Stimulated activated CD4-positive, alpha-beta T cell treated with anti-CD3 and anti-CD28 coated beads, Interleukin-1b, Interleukin-23, amount 100 ng/mL, for 4 hours (primary cell): ENCODE data around the gene TLR1.
"Not testable (repeated sequence)": the region's sequence is repeated elsewhere in the genome, so short reads cannot be mapped to it uniquely, and the experiment has no call there.

Source experiments
- DNase-seq, 2 donors: peaks; one replicate each; pipeline ENCODE4 v3.0.0-alpha.2; 2020; ENCODE audit warnings: low read depth in 2 of 2

The TLR1 gene

DNA sequence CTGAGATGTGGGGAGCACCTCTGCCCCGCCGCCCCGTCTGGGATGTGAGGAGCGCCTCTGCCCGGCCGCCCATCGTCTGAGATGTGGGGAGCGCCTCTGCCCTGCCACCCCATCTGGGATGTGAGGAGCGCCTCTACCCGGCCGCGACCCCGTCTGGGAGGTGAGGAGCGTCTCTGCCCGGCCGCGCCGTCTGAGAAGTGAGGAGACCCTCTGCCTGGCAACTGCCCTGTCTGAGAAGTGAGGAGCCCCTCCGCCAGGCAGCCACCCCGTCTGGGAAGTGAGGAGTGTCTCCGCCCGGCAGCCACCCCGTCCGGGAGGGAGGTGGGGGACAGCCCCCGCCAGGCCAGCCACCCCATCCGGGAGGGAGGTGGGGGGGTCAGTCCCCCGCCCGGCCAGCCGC lies 2.9 kb upstream of the TLR1 start:
- not testable (repeated sequence) for DNase-seq

DNA sequence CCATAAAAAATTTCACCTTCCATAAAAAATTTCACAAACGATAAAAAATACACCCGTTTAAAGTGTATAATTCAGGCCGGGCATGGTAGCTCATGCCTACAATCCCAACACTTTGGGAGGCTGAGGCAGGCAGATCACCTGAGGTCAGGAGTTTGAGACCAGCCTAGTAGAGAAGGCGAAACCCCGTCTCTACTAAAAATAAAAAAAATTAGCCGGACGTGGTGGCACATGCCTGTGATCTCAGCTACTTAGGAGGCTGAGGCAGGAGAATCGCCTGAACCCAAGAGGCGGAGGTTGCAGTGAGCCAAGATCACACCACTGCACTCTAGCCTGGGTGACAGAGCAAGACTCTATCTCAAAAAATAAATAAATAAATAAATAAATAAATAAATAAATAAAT lies 1.7 kb upstream of the TLR1 start:
- DNase-seq, result not testable (repeated sequence)

DNA sequence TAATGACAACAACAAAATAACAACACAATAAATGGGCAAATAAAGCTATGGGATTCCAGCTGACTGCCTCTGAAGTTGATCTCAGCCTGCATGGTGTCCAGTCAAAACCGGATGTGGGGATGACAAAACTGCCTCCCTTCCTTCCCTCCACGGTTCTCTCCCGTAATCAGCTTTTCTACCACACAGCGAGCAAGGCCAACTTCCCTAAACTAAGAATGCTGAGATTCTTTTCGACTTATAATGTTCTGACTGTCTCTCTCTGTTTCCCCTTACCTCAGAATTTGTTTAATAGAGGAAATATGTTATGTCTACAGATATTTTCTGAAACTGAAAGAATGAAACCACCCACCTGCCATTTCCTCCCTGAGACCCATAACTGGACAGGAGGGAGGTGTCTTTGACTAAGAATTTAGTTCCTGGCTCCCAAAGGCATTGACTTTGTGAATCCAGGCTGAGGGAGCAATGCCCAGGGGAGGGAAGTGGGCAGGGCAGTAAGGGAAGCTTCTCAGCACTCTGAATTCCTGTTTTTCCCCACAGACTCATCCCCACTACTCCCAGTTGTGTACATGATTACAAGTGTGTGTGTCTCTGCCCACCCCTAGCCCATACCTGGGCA lies 1.0 kb upstream of the TLR1 start:
- DNase-seq, result no peak

DNA sequence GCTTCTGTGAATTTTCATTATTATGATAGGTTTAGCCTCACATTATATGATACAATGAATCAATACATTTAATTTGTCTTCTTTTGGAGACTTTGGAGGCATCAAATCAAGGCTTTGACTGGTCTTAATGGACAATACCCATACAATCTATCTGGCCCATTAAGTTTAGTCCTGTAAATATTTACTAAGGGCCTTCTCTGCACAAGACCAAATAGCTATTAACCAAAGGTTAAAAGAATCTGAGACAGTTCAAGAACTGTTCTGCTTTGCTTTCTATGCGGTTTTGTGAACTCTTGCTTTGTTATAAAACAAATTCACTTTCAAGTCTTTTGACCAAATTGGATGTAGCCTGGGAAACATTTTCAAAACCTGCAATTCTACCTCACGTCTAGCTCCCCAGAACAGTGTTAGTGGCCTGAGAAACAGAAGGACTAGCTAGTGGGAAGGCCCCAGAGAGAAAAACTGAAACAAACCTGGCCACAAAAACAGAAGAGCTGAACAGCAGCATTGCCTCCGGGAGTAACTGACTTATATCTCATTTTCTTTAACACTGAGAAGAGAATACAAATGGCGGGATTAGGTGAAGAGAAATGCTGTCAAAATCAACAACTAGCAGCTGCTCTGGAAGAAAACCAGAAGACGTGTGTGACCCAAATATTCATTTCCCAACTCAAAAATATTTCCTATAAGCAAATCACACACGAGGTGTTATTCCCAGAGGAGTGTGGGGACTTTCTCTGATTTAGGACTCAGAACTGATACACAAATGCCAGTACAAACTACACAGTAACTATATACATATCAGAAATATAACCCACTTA lies 548 bp downstream of the TLR1 start:
- DNase-seq, result no peak

DNA sequence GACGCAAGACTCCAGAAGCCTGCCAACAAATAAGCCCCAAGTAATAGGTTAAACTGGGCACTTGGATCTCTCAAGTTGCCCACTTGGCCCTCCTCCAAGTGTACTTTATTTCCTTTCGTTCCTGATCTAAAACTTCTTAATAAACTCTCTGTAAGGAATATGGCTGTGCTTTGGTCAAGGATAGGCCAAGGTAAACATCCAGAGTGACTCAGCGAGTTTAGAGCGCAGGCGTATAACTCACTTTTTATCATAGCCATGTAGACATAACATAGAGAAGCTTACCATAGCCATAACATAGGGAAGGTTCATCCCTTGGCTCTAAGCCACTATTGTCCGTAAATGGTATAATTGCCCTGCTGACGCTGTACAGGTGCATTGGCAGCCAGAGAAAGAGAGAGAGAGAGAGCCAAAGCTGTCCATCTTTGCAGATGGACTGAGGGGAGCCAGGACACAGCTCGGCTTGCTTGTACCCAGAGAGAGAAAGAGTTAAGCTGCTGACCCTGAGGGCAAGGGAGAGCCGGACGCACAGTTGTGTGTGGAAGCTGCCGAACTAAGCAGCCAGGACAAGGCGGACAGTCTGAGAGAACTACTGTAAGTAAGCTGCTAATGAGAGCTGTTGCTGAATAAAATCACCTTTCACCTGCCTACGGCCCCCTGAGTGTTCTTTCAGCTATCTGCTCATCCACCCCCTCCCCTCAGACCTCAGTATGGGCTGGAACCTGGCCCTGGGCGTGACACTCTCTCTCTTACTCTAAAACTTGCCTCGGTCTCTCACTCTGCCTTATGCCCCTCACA lies 1.8 kb downstream of the TLR1 start:
- DNase-seq, result no peak

DNA sequence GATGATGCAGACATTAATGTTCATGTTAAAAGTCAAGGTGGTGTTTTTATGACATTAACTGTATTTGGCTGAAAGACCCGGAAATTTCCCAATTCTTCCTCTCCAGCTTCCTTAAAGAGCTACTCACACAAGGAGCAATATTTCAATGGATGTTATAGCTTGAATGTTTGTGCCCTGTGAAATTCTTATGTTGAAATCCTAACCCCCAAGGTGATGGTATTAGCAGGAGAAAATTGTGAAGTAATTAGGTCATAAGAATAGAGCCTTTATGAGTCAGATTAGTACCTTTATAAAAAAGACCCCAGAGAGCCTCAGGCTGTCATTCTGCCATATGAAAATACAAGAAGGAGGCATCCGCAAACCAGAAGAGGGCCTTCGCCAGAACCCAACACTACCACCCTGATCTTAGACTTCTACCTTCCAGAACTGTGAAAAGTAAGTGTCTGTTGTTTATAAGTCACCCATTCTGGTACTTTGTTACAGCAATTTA lies 3.6 kb downstream of the TLR1 start:
- DNase-seq, result no peak

DNA sequence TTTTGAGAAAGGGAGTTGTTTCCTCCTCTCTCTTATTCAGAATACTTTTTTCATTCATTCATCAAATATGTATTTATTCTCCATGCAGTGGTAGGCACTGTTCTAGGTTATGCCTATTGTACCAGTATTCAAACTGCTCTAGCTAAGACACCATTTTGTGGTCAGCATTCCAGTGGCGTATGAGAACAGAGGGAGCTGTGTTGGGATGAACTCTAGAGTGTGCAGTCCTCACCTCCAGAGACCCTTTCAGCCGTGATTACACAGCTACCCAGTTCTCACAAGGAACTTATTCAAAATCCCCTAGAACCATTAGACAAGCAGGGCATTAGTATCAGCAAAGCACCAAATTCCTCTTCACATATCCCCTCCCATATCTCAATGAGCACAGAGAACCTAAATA lies 4.2 kb downstream of the TLR1 start:
- DNase-seq, result no peak

DNA sequence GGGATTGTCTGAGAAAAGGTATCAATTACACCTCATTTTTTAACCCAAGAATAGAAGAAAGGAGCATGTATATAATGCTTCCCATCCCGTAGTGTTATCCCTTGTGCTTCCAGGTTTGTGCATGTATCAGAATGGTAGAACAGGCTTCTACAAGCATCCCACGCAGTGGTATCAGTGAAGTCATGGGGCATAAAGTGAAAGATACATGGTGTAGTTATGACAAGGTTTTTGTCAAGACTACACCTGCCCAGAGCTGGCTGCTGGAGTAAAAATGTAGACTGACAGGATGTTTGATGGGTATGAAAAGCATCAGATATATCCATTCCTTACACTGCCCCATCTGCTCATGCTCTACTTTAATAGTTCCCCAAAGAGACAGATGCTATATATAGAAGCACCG lies 9.5 kb downstream of the TLR1 start:
- no peak for DNase-seq

DNA sequence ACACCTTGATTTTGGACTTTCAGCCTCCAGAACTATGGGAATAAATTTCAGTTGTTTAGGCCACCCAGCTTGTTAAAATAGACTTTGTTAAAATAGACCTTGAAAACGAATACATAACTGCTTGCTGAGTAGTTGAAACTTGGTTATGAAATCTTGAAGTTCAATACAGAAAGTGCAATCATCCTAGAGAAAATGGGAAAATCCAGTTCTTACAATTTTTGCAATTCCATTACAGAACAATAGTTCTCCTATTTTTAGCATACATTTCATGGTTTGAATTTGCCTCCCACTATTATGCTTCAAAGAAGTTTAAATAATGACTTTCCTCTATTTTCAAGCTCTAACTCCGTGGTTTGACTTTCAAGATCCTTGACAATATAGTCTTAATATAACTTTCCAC lies 10.5 kb downstream of the TLR1 start:
- DNase-seq, result no peak

DNA sequence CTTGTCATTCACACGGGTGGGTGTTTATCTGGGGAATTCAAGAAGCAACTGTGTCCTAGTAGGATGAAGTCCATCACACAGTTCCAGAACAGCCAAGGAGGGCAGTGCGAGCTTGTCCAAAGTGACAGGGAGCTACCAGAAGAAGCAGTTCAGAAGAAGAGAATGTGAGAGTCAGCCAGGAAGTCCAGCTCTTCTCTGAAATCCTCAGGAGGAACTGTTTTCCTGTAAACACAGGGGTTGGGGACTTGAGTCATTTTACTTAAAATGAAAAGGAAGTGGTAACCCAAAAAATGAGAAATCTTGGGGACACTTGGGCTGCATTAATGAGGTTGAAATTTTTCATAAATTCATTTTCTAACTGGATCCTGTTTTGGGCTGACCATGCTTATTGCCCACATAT lies 13.6 kb downstream of the TLR1 start:
- DNase-seq, result no peak

DNA sequence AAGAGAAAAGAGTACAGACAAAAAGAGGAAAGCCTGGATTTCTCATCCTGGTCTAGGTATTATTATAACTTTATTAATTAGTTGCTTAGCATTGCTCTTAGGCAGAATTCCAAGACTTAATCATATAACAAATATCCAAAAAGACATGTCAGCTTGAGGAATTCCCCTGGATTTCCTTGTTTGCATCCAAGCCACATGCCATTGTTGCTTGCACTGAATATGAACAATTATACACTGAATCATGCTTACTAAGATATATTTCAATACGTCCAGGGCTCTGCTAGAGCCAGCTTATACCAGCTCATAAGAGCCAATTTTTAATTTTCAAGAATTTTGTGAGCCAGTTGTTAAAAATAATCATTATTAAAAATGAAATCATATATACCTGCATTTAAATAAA lies 16.3 kb downstream of the TLR1 start:
- DNase-seq, result no peak

DNA sequence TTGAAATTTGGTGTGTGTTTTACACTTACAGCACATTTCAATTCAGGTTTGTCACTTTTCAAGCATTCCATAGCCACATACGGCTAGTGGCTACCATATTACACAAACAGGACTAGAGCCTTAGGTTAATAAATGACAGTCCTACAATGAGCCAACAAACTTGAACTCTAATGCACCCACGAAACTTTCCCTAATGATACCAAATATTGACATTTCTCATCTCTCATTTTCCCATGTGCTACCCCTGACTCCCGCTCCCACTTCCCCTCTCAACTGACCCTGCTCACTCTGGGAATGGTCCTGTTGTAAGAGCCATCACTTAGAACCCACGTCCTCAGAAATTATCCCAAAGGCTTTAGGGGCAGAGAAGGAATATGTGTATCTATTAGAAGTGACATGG lies 16.9 kb downstream of the TLR1 start:
- no peak for DNase-seq

DNA sequence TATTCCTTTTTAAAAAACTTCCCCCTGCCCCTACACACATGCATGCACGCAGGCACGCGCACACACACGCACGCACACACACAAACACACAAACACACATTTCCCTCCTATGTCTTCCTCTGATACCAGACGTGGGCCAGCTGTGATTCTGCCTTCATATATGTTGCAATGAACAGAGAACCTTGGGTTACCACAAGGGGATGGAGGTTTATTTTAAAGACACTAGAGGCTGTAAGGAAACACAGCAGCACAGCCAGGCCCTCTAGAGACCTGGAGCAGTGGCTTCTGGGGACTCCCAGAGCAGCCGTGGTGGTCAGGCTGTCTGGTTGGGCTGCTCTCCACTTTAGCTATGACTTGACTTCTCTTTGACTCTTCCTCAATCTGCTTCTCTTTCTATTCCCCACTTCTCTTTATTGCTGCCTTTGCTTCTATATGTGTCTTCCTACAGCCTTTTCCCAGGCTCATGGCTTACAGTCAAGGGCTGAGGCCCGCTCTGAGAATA lies 18.6 kb downstream of the TLR1 start:
- DNase-seq, result no peak

DNA sequence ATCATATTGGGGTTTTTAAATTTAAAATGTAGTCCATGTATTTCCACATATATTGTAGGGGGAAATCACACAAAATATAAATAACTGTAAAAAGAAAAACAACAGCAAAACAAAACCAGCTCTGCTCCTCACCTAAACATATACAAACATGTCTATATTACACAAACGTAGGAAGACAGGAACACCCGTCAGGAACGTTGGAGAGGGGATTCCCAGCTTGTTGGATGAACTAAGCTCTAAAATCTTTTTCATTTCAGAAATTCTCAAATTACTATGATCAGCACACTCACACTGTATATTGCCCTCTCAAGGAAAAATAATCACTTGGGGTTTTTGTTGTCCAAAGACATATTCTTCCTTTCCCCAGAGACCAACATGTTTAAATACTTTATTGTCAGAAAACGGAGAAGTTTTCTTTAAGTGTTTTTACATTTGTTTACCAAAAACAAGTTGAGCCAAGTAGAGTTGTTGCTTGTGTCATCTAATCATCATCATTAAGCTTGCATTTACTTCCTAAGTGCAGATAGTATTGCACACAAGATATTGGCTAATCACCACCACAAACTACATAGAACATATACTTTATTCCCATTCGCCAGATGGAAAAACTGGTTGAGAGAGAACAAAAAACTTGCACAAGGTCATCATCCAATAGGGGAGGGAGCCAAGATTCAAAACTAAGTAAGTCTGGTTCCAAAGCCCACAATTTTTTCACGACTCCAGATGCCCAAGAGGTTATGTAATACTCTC lies 19.4 kb downstream of the TLR1 start:
- DNase-seq, result no peak

DNA sequence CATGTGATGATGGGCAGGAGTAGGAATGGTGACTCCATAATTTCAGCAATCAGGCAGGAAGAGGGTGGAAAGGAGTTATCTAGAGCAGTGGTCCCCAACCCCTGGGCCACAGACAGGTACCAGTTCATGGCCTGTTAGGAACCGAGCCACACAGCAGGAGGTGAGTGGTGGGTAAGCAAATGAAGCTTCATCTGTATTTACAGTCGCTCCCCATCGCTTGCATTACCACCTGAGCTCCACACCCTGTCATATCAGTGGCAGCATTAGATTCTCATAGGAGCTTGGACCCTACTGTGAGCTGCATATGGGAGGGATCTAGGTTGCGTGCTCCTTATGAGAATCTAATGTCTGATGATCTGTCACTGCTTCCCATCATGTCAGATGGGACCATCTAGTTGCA lies 20.4 kb downstream of the TLR1 start:
- no peak for DNase-seq

DNA sequence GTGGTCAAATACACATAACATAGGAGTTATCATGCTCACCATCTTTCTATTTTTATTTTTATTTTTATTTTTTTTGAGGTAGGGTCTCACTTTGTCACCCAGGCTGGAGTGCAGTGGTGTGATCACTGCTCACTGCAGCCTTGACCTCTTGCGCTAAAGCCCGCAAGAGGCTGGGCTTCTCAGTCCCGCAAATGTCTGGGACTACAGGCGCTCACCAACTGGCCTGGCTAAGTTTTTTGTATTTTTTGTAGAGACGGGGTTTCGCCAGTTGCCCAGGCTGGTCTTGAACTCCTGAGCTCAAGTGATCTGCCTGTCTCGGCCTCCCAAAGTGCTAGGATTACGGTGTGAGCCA lies 21.5 kb downstream of the TLR1 start:
- no peak for DNase-seq

DNA sequence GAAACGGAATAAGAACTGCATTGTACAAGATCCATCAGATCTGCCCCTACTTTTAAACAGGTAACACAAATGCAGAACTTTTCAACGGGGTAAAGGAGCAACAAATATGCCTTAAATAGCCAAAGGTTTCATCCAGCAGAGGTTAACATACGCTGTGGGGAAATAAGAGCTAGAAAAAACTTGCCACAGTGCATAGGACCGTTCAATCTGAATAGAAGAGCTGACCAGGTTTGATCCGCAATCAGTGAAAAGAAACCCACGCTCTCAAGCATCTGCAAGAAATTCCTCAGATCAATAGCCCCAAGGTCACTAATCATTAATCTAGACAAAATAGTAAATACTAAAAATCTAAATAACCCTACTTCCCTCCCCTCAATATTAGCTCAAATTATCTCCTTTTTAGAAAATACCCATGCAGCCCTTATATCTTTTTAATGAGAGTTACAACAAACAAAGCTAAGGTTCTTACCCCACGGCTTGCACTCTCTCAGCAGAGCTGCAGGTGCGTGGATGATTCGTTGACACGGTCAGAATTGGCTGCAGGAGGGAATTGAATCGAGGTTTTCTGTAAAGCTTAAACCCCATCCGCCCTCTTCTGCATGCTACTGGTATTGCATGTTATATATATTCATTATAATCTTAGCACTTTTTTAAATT lies 22.0 kb downstream of the TLR1 start, which contains the start of gene TLR10:
TSS of gene TLR10 (minus strand) at position 539 of the 657 bp plus-strand sequence. CDS start 7,400 bp downstream, outside the sequence.
- DNase-seq, result peak in 1 of 2 donors; percentile 34

DNA sequence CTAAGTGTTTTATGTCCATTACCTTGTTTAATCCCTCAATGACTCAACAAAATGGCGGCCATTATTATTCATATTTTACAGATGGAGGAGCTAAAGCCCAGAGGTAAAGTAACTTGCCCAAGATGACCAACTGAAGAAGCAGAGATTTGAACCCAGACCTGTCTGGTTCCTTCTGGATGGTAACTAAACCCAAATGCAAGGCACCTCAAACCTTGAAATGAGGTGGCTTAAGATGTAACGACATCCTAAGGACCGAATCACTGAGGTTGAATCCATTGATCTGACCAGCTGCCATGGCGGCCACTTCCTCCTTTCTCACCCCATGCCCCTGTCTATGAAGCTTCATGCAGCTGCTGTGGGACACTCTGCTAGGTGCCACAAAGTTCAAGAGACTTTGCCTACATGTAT lies 22.7 kb downstream of the TLR1 start:
- DNase-seq, result no peak

DNA sequence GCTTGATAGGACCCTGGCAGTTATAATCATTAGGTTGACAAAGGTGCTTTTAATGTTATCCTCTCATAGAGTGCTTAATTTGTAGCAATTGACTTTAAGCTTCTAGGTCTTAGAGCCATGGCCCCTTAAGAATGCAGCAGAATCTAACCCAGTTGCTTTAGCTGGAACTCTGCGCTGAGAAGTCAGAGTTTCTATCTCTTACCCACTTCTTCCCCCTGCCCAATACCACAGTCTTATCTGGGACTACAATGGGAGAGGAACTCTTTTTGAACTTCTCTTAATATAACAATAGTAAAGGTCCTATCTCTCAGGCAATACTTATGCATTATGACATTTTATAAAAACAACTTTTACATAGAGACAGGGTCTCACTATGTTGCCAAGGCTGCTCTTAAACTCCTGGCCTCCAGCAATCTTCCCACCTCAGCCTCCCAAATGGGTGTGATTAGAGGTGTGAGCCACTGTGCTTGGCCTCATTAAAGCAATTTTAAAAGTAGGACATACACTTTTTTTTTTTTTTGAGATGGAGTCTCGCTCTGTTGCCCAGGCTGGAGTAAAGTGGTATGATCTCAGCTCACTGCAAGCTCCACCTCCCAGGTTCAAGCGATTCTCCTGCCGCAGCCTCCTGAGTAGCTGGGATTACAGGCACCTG lies 23.6 kb downstream of the TLR1 start:
- DNase-seq, result no peak

DNA sequence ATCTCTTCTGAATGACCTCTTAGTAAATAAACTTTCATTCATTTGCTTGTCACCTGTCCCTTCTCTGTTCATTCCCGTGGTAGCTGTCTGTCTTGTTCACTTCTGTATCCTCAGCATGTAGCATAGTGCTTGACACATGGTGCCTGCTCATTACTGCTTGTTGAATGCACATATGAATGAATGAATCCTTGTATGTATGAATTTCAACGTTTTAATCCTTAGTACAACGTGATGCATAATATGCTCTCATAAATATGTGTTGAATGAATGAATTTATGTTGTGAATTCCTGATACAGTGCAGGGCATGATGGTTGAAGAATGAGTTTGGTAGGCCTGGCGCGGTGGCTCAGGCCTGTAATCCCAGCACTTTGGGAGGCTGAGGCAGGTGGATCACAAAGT lies 24.8 kb downstream of the TLR1 start:
- DNase-seq, result no peak

DNA sequence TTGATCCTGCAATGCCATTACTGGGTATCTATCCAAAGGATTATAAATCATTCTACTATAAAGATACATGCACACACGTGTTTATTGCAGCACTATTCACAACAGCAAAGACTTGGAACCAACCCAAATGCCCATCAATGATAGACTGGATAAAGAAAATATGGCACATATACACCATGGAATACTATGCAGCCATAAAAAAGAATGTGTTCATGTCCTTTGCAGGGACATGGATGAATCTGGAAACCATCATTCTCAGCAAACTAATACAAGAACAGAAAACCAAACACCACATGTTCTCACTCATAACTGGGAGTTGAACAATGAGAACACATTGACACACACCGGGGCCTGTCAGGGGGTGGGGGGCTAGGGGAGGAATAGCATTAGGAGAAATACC lies 26.7 kb downstream of the TLR1 start:
- not testable (repeated sequence) for DNase-seq
